ENCODE results near the gene MTA1. TPM values are rescaled to one million over a fixed set of nuclear protein-coding genes. Genes with fewer than 3 reads are reported as not detected.

MTA1 gene
- total RNA-seq, 2 donors from 2014 or later, result 121 to 137 TPM

- ATAC-seq (peak; percentile 71 to 85), DNase-seq (ENCODE audit: low spot score in 2 of 2) (peak in 1 of 2 donors; percentile 83)
- Mint-ChIP-seq H3K27ac (no peak overlapping the region), H3K9me3 (no peaks in the 10 kb centered on the region), H3K36me3 (no peaks in the 10 kb centered on the region)
These were observed 4.9 kb upstream of the MTA1 start for GRCh38 chr14:105414456-105415371.

GRCh38 chr14:105415481-105416428 is 3.9 kb upstream of the MTA1 start:
- H3K36me3 Mint-ChIP-seq, result peaks cover 3% of the 10 kb centered on the region in 2 donors
- ATAC-seq, result no peak

GRCh38 chr14:105416671-105417070 is 3.0 kb upstream of the MTA1 start:
- ATAC-seq, result no peak
- Mint-ChIP-seq H3K36me3 (peaks cover 6 to 10% of the 10 kb centered on the region in 2 donors), H3K9me3 (no peaks in the 10 kb centered on the region)

More at GRCh38 chr14:105415481-105416428, 3.9 kb upstream of the MTA1 start:
- no peaks in the 10 kb centered on the region for H3K9me3 Mint-ChIP-seq
- DNase-seq (ENCODE audit: low spot score in 2 of 2), result no peak
- no peak overlapping the region for H3K27ac Mint-ChIP-seq

GRCh38 chr14:105417690-105418121 is 1.9 kb upstream of the MTA1 start:
- peaks cover 6 to 19% of the 10 kb centered on the region in 2 donors for H3K36me3 Mint-ChIP-seq
- peak overlapping the region in 1 of 2 donors; percentile 29 for H3K27ac Mint-ChIP-seq
- DNase-seq (ENCODE audit: low spot score in 2 of 2), result no peak
- H3K9me3 Mint-ChIP-seq, result no peaks in the 10 kb centered on the region
- no peak for ATAC-seq

More at GRCh38 chr14:105416671-105417070, 3.0 kb upstream of the MTA1 start:
- no peak overlapping the region for H3K27ac Mint-ChIP-seq
- no peak for DNase-seq (ENCODE audit: low spot score in 2 of 2)

DNA sequence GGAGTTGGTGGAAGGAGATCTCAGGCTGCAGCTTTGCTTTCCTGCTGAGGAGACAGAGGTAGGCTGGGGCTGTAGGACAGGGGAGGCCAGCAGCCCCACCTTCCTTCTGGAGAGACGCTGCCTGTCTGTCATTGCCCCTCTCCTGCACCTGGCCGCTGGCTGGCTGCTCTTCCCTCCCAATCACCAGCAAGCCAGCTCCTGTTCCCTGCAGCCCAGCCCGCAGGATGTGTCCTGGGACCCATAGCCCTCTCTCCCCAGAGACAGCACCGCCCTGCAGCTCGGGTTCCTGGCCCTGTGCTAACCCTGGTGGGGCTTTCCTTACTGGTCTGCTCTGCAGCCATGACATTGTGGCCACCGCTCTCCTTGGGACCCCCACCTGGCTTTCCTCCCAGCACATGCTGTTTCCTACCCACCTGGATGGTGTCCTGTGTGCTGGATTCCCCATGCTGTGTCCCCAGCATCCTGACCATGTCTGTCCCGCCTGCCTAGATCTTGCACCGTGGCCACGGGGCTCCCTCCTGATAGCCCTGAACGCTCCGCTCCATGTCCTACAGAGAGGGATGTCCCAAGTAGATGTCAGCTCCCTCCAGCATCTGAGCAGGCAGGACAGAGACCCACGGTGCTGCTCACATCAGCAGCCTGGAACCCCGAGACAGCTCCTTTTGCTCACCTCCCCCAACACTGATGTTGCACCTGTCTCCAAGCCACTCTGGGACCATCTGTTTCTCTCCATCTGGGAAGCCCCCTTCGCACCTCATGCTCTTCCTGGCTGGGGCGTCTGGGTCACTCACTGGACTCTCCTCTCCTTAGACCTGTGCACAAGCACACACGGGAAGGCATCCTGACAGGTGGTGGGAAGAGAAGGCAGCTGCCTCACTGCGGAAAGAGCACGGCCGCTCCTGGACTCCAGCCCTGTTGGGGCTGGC is 1.1 kb upstream of the MTA1 start:
- Mint-ChIP-seq H3K36me3 (peaks cover 6 to 22% of the 10 kb centered on the region in 2 donors), H3K27ac (peak overlapping the region; percentile 37 to 46), H3K9me3 (no peaks in the 10 kb centered on the region)
- DNase-seq (ENCODE audit: low spot score in 2 of 2), result no peak
- ATAC-seq, result no peak

GRCh38 chr14:105420101-105420973 is 710 bp downstream of the MTA1 start:
- H3K9me3 Mint-ChIP-seq, result no peaks in the 10 kb centered on the region
- DNase-seq (ENCODE audit: low spot score in 2 of 2) (no peak), ATAC-seq (peak; percentile 11 to 24)
- H3K27ac Mint-ChIP-seq, result peak overlapping the region; percentile 92 to 94
- peaks cover 10 to 26% of the 10 kb centered on the region in 2 donors for H3K36me3 Mint-ChIP-seq

- Mint-ChIP-seq H3K9me3 (no peaks in the 10 kb centered on the region), H3K36me3 (peaks cover 10 to 26% of the 10 kb centered on the region in 2 donors), H3K27ac (peak overlapping the region; percentile 92 to 94)
- DNase-seq (ENCODE audit: low spot score in 2 of 2) (no peak), ATAC-seq (no peak)
These were observed 1.5 kb downstream of the MTA1 start for GRCh38 chr14:105420974-105421674.

DNA sequence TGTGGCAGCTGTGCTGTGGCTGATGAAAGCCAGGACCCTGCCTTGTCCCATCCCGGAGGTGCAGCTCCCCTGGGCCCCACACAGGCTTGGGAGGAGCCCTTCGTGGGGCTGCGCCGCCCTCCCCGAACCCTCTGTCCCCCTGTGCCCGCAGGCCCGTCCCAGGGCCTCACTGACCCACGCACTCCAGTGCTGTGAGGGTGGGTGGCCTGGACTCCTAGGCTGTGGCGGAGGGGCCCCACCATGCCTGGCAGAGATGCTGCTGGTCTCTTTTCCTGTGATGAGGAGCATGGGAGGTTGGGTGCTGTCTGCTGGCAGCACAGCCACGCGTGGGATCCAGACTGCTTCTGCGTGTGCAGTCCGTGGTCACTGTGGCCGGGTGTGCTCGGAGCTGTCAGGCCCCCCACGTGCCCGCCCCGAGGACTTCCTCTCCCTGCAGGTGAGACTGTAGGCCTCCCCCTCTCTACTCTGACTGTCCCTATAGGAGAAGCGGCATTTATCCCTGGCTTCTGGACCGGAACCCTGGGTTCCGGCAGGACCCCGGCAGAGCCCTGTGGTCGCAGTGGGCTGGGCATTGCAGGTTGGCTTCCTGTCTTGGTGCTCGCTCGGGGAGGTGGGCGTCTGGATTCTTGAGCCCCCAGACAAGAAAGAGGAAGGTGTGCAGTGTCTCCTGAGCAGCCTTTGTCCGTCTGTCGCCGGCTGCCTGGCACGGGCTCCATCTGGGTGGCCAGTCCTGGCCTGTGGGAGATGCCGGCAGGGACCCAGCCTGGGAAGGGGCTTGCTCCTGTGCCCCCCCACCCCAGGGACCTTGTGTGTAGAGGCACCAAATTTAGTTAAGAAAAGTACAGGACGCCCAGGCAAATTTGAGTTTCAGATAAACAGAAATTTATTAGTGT is 2.3 kb downstream of the MTA1 start:
- Mint-ChIP-seq H3K27ac (peak overlapping the region; percentile 92 to 94), H3K9me3 (no peaks in the 10 kb centered on the region), H3K36me3 (peaks cover 10 to 31% of the 10 kb centered on the region in 2 donors)
- ATAC-seq (no peak), DNase-seq (ENCODE audit: low spot score in 2 of 2) (no peak)

DNA sequence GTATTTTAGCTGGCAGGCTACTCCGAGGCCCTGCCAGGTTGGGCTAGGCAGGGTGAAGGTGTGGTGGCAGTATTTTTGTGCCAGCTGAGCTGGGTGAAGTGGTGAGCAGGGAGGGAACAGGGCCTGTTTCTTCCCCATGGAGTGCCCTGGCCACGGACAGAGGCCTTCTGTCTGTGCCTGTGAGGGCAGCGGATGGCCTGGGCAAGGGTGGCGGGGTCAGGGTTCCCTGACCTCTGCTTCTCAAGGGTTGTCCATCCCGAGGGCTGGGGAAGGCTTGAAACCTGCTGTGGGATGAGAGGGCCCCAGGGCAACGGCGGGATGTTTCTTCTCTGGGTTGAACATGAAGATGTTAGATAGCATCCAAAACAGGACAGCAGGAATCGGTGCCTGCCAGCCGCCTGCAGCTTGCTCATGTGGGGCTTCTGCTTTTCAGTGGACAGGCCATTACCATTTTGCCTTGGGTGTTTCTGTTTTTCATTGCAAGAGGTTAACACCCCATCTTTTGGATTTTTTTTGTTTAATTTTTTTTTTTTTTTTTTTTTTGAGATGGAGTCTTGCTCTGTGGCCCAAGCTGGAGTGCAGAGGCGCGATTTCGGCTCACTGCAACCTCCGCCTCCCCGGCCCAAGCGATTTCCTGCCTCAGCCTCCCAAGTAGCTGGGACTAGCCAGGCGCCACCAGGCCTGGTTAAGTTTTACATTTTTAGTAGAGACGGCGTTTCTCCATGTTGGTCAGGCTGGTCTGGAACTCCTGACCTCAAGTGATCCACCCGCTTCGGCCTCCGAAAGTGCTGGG is 3.3 kb downstream of the MTA1 start:
- DNase-seq (ENCODE audit: low spot score in 2 of 2) (no peak), ATAC-seq (no peak)
- H3K27ac Mint-ChIP-seq, result peak overlapping the region; percentile 79 to 92
- peaks cover 10 to 40% of the 10 kb centered on the region in 2 donors for H3K36me3 Mint-ChIP-seq
- H3K9me3 Mint-ChIP-seq, result no peaks in the 10 kb centered on the region

GRCh38 chr14:105423488-105424195 is 4.0 kb downstream of the MTA1 start:
- Mint-ChIP-seq H3K27ac (no peak overlapping the region), H3K9me3 (no peaks in the 10 kb centered on the region), H3K36me3 (peaks cover 10 to 40% of the 10 kb centered on the region in 2 donors)
- ATAC-seq, result no peak
- DNase-seq (ENCODE audit: low spot score in 2 of 2), result no peak

- DNase-seq (ENCODE audit: low spot score in 2 of 2), result no peak
- Mint-ChIP-seq H3K27ac (no peak overlapping the region), H3K36me3 (peaks cover 10 to 41% of the 10 kb centered on the region in 2 donors), H3K9me3 (no peaks in the 10 kb centered on the region)
- ATAC-seq, result no peak
These were observed 5.2 kb downstream of the MTA1 start for GRCh38 chr14:105424861-105425260.

DNA sequence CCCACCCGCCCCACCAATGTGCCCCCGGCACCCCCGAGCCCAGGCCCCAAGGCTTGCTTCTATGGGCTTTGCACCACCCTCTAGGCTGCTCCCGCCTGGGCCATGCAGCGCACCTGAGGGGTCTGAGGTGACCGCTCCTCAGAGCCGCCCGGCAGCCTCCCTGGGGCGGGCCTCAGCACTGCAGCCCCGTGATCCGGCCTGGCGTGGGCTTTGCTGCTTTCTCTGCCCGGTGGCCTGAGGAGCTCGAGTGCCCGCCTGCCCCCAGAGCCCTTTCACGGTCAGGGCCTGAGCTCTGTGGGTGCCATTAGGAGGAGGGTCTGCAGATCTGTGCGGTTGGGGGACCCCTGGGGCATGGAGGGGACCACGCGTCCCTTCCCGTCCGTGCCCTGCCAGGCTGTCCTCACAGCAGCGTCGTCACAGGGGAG is 6.2 kb downstream of the MTA1 start:
- DNase-seq (ENCODE audit: low spot score in 2 of 2), result no peak
- Mint-ChIP-seq H3K27ac (no peak overlapping the region), H3K9me3 (no peaks in the 10 kb centered on the region), H3K36me3 (peaks cover 11 to 48% of the 10 kb centered on the region in 2 donors)
- no peak for ATAC-seq
